ENCODE measurements around the gene IGSF11.
"Not testable (repeated sequence)": the region's sequence is repeated elsewhere in the genome, so short reads cannot be mapped to it uniquely, and the experiment has no call there.

Gene IGSF11, protein sequence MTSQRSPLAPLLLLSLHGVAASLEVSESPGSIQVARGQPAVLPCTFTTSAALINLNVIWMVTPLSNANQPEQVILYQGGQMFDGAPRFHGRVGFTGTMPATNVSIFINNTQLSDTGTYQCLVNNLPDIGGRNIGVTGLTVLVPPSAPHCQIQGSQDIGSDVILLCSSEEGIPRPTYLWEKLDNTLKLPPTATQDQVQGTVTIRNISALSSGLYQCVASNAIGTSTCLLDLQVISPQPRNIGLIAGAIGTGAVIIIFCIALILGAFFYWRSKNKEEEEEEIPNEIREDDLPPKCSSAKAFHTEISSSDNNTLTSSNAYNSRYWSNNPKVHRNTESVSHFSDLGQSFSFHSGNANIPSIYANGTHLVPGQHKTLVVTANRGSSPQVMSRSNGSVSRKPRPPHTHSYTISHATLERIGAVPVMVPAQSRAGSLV

DNA sequence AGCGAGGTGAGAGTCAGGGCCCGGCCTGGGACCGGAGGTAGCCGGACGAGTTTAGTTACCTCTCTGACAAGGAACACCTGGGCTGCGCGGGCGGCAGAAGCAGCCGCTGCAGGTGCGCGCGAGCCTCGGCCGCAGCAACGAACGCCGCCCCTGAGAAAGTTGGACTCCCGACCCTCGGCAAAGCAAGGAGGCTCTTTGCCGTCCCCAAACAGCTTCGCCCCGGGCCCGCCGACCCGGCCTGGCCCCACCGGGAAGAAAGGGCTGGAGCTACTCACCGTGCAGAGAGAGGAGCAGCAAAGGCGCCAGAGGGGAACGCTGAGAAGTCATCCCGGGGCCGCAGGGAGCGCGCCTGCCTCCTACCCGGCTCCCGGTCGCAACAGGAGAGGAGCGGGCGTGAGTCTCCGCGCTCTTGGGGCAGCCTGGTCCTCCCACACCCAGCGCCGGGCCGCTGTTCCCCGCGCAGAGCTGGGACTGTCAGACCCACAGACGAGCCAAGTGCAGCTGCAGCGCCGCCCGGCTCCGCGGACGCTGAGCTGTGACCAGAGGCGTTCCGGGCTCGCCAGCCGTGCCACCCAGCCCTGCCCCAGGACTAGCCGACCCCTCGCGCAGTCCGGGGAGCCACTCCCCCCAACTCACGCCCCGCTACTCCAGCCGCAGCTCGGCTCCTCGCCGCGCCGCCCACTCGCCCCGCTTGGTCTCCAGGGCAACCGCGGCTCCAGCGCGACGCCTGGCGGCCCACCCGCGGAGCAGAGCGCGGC is at the start of gene IGSF11:
Gene IGSF11 (minus strand): TSS at position 591 of the 758 bp plus-strand sequence. CDS start 264 bp downstream, at position 327.
- DNase-seq (ENCODE audit: low read depth, low spot score), result no peak
- no peak within 1 kb of the TSS for H3K27ac ChIP-seq

DNA sequence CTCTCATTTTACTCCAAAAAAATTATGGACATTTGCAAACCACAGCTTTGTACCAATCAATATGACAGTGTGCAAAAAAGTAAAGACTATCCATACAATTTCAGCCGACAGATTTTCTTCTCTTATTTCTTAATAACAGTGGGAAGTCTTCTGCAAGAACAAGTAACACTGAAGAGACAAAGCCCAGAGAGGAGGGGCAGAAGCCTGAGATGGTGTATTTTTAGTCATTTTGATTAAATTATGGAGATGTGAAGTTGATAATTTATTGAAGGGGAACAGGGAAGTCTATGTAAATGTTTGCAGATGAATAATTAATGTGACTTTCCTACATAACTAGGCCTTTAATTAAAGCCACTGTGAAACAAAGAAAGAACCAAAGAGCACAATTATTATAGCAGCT is 45.7 kb upstream of the IGSF11 start:
- no peak overlapping the region for H3K27ac ChIP-seq

DNA sequence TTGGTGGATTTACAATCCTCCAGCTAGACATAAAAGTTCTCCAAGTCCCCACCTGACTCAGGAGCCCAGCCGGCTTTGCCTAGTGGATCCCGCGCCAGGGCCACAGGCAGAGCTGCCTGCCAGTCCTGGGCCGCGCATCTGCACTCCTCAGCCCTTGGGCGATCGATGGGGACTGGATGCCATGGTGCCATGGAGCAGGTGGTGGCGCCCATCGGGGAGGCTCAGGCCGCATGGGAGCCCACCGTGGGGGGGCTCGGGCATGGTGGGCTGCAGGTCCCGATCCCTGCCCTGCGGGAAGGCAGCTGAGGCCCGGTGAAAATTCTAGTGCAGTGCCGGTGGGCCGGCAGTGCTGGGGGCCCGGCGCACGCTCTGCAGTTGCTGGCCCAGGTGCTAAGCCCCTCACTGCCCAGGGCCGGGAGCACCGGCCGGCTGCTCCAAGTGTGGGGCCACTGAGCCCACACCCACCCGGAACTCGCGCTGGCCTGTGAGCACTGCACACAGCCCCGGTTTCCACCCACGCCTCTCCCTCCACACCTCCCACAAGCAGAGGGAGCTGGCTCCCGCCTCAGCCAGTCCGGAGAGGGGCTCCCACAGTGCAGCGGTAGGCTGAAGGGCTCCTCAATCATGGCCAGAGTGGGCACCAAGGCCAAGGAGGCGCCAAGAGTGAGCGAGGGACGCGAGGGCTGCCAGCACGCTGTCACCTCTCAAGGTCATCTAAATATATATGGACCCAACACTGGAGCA is 38.8 kb upstream of the IGSF11 start:
- no peak for DNase-seq (ENCODE audit: low read depth, low spot score)
- no peak overlapping the region for H3K27ac ChIP-seq

More for the DNA sequence above, 45.7 kb upstream of the IGSF11 start:
- DNase-seq (ENCODE audit: low read depth, low spot score), result no peak

DNA sequence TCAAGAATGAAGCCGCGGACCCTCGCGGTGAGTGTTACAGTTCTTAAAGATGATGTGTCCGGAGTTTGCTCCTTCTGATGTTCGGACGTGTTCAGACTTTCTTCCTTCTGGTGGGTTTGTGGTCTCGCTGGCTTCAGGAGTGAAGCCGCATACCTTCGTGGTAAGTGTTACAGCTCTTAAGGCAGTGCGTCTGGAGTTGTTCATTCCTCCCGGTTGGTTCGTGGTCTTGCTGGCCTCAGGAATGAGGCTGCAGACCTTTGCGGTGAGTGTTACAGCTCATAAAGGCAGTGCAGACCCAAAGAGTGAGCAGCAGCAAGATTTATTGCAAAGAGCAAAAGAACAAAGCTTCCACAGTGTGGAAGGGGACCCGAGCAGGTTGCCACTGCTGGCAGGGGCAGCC is 37.8 kb upstream of the IGSF11 start:
- not testable (repeated sequence) for DNase-seq (ENCODE audit: low read depth, low spot score); H3K27ac ChIP-seq

DNA sequence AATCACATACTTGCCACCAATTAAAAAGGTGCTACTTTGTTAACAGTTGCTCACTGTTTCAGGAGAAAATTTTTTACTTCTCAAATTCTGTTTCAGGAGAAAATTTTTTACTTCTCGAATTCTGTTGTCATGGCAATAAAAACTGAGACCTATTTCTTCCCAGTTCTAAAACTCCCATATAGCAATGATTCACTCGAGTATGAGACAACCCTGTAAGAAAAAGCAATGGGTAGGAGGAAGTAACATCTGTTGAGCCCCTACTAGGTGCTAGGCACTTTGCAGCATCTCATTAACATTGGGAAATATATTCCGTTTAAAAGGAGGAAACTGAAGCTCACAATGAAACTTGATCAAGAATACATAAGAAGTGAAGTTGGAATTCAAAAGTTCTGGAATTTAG is 35.1 kb upstream of the IGSF11 start:
- DNase-seq (ENCODE audit: low read depth, low spot score), result no peak

DNA sequence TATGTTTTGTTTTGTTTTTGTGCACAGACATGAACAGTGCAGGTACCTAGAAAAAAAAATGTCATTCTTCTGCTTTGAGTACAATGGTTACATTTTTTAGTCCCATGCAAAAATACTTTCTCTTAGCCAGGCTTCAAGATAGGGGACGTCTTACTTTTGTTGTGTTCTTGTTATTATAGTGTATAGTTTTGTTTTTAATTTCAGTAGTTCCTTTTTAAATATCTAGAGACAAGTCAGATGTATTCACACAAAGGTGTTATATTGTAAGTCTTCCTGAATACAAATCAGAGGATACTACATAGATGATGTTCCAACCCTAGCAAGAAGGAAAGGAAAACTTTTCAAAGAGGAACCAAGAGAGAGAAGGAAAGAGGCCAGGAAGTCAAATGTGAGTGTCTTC is 28.8 kb upstream of the IGSF11 start:
- no peak for DNase-seq (ENCODE audit: low read depth, low spot score)
- H3K27ac ChIP-seq, result no peak overlapping the region

More for the DNA sequence above, 35.1 kb upstream of the IGSF11 start:
- H3K27ac ChIP-seq, result no peak overlapping the region

DNA sequence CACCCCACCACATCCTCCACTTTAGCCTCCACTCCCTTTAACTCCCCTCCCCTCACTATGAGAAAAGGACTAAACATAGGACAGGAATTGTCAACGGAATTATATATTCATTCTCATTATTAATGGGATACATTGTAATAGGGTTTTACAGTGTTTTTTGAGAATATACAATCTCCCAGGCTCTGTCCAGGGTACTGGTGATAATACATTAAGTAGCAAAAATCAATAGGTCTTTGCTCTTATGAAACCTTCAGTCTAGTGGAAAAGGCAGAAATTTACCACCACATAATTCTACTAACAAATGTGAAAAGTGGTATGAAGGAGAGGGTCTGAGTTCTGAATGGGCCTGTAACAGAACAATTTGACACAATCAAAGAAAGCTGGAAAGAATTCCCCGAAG is 28.2 kb upstream of the IGSF11 start:
- H3K27ac ChIP-seq, result no peak overlapping the region
- no peak for DNase-seq (ENCODE audit: low read depth, low spot score)

DNA sequence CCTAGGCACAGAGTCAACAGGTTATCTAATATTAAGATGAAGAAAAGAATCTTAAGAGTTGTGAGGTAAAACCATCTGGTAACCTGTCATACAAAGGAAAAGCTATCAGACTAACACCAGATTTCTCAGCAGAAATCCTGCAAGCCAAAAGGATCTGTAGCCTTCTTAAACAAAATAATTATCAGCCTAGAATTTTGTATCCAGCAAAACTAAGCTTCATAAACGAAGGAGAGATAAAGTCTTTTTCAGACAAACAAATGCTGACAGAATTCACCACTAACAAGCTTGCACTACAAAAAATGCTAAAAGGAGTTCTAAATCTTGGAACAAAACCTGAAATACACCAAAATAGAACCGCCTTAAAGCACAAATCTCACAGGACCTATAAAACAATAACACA is 9.9 kb upstream of the IGSF11 start:
- DNase-seq (ENCODE audit: low read depth, low spot score), result no peak
- H3K27ac ChIP-seq, result no peak overlapping the region

DNA sequence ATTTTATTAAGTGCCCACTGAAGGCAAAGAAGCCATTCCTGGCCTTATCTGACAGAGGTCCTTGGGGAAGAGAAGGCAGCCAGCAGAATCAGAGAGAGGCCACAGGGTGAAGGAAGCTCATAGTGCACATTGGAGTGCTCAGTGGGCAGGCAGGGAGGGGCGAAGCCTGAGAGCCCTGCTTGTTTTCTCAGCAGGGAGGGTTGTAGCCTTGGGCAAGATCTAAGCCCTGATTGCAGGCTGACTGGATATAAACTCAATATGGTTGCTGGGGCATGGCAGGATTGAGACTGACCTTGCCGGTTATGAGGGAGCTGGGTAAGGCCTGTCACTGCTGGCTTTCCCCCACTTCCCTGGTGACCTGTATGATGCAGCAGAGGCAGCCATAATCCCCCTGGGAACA is 7.5 kb upstream of the IGSF11 start:
- no peak for DNase-seq (ENCODE audit: low read depth, low spot score)

DNA sequence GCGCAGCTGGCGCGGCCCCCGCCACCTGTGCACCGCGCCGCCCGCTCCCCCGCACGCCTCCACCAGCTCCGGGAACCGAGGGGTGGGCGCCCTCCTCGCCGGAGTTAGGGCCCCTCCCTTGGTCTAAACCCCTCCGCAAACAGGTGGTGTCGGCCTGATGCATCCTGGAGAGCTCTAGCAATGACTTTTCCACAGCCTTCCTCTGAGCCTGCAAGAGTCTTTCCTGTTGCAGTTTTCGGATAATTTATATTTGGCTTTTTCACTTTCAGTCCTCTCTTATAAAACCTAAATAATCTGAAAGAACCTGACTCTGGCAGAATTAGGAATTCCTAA is 334 bp upstream of the IGSF11 start:
- H3K27ac ChIP-seq, result no peak overlapping the region
- DNase-seq (ENCODE audit: low read depth, low spot score), result no peak

More for the DNA sequence above, 7.5 kb upstream of the IGSF11 start:
- H3K27ac ChIP-seq, result no peak overlapping the region

DNA sequence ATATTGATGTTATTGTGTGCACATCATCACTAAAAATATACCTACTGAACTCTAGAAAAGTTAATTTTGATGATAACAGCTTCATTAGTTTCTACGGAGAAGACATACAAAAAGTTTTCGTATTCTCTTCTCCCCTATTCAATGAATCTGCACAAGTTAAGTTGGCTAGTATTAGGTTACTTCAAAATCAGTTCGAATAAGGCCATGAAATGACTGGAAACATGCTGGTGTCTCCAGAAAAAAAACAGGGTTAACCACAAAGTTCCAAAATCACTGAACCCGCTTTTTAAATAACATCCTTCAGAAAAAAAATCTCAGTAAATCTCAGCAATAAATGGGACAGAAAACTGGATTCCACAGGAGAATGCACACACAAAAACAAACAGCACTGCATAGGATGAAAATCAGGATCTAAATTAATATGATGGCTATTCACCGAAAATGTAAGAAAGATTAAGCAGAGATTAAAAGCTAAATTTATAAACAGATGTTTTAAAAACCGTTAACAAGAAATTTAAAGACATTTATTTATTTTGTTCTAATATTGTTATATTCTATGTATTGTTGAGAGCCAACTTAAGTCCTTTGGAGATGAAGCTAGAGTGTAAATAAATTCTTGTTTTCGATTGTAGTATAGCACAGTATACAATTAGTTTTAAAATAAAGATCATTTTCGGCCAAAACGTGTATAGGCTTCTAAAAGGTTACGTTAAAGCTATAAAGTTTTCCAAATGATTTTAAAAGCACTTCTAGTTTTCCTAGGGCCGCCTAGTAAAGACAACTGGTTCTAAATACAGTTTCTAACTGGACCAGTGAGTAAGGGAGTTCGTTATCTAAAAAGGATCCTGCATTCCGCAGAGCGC is 1.0 kb downstream of the IGSF11 start:
- no peak overlapping the region for H3K27ac ChIP-seq
- DNase-seq (ENCODE audit: low read depth, low spot score), result no peak

DNA sequence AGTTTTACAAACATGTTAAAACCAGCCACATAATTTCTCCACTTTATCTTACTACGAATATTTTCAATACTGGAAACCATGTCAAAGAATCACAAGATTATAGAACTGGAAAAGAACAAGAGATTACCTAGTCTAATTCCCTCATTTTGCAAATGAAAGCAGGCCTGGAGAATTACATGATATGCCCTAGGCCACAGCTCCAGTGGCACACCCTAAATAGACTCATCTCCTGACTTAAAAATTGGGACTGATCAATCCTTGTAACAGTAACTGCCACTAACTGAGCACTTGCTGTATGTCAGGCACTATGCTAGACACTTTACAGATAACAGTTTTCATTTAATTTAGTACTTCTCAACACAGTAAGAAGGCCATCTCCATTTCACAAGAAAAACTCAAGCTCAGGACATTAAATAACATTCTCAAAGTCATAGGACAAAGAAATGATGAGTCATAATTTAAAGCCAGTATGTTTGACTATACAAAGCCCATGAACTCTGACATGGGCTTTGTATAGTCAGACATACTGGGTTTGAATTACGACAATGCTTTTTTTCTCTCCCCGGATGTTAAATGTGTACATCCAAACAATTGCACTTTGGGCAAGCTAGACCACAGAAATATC is 9.4 kb downstream of the IGSF11 start:
- no peak for DNase-seq (ENCODE audit: low read depth, low spot score)
- no peak overlapping the region for H3K27ac ChIP-seq

DNA sequence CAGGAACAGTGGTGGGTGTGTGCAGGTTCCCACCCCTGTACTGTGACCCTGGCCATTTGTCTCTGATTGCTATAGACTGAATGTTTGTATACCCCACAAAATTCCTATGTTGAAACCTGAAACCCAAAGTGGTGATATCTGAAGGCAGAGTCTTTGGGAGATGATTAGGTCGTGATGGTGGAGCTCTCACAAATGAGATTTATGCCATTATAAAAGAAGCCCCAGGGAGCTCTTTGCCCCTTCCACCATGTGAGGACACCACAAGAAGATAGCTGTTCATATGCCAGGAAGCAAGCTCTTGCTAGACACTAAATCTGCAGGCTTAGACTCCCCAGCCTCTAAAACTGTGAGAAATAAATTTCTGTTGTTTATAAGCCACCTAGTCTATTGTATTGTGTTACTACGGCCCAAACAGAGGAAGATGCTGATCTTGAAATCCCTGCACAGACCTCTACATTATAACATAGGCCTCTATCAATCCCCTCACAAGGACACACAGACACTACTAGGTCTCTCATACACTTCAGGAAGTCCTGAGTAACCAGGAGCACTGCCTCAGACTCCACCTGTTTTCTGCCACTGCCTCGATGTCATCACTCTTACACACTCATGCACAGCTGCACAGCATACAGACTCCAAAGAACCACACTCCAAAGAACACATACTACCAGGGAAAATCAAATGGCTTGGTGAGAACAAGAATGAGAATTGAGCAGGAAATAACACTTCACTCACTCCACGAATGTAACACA is 14.7 kb downstream of the IGSF11 start:
- DNase-seq (ENCODE audit: low read depth, low spot score), result no peak
- no peak overlapping the region for H3K27ac ChIP-seq

DNA sequence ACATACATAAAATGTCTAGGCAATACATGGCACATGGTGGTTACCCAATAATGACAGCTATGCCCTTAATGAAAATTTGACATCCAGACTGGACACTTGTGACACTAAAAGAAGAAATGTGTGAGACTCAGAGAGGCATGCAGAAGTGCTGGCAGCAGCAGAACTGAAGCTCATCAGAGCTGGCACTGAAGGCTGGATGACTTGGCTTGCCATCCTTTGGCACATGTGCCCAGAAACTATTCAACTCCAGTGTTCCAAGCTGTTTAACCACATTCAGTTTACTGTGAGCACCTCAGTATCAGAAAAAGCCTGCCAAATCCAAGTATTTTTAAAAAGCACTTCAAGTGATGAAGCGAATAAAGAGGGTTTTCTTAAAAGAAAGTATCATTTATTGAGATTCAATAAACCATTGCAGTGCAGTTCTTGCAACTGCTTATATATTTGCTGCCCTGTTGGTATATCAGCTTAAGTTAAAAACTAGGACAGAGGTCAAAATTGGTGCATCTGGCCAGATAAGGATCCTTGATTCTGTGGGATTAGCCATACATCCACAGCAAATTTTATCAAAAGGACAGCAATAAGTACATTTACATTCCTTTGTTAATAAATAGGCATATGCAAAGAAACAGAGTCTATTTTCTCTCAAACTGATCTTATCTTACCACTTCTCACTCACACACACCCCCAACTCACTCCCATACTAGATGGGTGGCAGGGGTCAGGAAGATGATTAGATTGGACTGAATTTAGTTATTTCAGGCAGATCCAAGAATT is 15.8 kb downstream of the IGSF11 start:
- DNase-seq (ENCODE audit: low read depth, low spot score), result no peak

DNA sequence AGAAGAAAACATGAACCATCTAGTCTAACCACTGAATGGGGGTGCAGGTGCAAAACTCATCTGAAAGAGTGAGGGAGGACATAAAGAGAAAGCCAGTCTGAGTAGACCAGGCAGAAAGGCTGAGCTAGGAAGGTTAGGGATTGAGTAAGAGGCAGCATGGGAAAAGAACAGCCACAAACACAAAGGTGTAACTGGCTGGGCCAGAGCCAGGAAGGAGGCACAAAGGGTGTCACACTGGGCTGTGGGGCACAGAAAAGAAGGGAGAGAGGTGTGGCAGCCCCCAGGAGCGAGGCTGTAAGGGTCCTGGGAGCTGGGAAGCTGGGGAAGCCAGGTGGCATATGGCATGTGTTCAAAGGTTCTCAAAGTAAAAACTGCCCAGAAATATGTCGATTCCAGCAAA is 18.7 kb downstream of the IGSF11 start:
- H3K27ac ChIP-seq, result no peak overlapping the region
- no peak for DNase-seq (ENCODE audit: low read depth, low spot score)

More for the DNA sequence above, 15.8 kb downstream of the IGSF11 start:
- H3K27ac ChIP-seq, result no peak overlapping the region

DNA sequence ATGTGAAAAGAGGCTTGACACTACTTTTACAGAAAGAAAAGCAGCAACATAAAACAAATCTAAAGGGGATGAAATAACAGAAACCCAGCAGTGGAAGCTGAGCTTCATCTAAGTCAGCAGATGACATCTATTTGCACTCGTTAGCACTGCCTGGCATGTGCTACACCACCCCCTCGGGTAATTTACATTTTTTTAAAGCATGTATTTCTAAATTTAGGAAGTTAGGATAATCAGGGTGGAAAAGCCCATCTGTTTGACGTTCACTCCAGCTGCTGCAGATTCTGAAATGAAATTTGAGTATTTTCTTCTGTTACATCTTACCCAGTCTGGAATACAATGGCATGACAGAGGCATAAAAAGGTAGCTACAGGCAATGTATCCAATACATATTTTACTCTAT is 20.7 kb downstream of the IGSF11 start:
- no peak for DNase-seq (ENCODE audit: low read depth, low spot score)
- no peak overlapping the region for H3K27ac ChIP-seq

DNA sequence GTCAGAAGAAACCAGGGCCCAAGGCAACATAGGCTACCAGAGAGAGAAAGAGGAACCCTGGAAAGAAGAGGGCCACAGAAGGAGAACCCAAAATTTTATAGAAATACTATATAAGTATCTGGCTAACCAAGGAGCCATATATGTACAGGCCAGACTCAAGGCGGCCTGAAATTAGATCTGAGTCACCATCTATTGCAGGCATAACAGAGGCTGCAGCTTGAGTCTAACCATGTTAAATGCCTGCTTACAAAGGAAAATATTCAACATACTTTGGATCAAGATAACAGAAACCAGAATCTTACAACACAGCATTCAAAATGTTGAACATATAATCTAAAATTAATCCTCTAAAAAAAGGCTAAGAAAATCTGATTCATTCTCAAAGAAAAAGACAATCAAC is 23.1 kb downstream of the IGSF11 start:
- H3K27ac ChIP-seq, result no peak overlapping the region
- no peak for DNase-seq (ENCODE audit: low read depth, low spot score)

DNA sequence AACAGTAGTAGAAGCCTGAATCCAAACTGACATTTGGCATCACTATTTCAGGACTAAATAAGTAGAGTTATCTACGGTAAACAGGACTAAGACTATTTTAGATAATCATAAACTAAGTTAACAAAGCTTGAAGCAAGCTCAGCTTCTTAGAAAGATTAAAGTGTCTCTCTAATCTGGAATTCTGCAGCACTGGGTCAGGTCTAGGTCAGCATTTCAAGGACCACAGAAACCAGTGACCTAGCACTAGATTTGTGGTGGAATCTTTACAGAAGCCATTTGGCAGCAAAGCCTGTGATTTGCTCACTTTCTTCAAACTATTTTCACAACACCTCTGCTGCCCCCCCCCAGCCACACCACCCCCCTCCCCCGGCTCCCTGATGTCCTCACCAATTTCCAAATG is 37.5 kb downstream of the IGSF11 start:
- DNase-seq (ENCODE audit: low read depth, low spot score), result no peak
- no peak overlapping the region for H3K27ac ChIP-seq
